Germinal center (tissue), 1 donor: Measurements from ENCODE around the gene STAMBP.

Experiments
- DNase-seq: peaks from one replicate; pipeline ENCODE4 v3.0.0; 2012; ENCODE audit warnings: mixed read lengths, low spot score

The STAMBP gene

DNA sequence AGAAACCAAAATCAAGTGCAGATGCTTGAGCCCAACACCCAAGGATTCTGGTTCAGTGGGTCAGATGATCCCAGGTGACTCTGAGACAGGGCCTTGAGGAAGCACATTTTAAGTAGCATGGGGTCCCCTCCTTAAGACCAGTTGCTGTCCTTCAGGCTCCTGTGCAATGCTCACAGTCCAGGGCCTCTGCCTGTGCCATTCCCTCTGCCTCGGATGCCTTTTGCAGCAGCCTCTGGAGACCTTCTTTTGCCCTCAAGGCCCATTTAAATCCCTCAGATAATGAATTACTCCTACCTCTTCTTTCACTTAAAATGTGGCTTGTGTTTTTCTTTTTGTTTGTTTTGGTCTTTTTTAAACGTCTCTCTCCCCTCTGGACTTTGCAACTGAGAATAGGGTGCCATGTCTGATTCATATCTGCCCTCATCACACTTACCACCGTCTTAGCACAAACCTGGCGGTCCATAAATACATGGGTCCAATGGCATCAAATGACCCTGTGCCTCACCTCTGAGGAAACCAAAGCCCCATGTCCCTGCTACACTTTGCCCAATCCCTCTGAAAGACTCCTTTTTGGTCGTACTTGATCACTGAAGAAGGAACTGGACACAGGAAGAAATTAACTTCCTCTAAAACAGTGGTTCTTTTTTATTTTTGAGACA lies 78.2 kb downstream of the STAMBP start:
- no peak for DNase-seq

DNA sequence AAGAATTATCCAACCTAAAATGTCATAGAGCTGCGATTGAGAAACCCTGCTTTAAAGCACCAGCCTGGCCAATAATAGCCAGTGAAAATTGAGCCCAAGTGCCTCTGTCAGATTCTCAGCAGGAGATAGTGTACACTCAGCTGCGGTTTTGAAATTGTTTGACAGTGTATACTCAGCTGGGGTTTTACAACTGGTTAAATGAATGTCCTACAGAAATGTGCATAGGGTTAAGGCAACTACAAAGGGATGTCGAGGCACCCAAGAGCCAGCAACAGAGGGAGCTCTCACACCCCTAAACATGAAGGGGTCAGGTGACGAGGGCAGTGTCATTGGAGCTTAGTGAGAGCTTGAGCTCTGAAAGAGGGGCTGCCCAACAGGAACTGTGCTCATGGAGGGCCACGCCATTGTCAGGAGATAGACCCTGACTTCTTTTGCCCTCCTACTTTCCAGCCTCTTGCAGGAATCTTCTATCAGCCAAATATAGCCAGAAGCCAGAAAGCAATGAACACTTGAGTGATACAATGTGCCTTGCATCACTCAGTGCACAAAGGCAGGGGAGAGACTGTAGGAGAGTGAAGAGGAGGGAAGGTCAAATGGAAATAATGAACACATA lies 79.2 kb downstream of the STAMBP start:
- peak; percentile 54 for DNase-seq

DNA sequence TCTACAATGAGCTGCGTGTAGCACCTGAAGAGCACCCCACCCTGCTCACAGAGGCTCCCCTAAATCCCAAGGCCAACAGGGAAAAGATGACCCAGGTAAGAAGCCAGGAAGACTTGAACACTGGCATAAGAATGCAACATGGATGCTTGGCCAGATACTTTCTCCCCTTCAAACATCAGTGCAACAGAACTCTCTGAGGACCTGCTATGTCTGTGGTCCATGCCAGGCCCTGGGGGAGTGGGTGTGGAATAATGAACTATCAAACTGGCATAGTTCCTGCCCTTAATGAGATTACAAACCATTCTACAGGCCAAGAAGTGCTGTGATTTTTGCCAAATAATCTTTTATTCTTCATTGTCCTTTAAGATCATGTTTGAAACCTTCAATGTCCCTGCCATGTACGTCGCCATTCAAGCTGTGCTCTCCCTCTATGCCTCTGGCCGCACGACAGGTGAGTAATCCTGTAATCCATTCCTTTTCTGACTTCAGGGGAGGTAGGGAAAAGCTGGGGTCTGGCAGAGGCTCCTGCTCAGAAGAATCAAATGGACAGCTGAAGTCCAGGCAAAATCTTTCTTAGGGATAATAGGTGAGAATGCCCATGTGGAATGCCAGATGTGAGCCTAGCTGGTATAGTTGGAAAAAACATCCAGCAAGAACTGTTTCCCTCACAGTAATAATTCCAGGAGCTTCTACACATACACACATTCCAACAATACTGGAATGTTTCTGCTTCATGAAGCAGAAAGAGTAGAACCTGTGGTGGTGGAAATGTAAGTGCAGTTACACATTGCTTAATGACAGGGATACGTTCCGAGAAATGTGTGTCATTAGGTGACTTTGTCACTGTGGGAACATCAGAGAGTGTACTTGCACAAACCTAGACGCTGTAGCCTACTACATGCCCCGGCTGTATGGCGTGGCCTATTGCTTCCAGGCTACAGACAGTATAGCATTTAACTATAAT lies 80.2 kb downstream of the STAMBP start:
- no peak for DNase-seq

DNA sequence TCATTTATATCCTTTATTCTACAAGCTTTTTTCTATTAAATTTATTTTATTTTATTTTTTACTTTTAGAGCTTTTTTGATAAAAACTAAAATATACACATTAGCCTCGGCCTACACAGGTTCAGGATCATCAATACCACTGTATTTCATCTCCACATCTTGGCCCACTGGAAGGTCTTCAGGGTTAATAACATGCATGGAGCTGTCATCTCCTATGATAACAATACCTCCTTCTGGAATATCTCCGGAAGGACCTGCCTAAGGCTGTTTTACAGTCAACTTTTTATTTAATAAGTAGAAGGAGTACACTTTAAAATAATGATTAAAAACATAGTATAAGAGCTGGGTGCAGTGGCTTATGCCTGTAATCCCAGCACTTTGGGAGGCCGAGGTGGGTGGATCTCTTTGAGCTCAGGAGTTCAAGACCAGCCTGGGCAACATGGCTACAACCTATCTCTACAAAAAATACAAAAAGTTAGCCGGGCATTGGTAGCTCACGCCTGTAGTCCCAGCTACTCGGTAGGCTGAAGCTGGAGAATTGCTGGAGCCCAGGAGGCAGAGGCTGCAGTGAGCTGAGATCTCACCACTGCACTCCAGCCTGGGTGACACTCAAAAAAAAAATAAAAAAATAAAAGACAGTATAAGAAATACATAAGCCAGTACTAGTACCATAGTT lies 82.2 kb downstream of the STAMBP start:
- DNase-seq, result no peak

DNA sequence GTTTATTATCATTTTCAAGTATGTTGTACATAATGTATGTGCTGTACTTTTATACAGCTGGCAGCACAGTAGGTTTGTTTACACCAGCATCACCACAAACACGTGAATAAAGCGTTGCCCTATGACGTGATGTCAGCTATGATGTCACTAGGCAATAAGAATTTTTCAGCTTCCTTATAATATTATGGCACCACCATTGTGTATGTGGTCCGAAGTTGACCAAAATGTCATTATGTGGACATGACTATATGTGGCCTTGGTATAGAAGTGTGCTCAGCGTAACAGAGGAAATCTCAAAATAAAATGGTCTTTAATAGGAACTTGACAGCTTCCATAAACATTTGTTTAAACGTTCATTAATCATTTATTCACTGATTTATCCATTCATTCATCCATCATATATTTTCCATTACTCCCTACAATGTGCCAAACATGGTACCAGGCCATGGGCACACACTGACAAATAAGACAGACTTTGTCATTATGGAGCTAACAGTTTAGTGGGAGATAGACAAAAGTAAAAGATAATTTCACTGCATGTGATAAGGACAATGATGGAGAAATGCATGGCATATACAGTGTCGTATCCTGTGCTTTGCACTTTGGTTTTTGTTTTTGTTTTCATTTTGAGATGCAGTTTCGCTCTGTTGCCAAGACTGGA lies 82.9 kb downstream of the STAMBP start:
- no peak for DNase-seq

DNA sequence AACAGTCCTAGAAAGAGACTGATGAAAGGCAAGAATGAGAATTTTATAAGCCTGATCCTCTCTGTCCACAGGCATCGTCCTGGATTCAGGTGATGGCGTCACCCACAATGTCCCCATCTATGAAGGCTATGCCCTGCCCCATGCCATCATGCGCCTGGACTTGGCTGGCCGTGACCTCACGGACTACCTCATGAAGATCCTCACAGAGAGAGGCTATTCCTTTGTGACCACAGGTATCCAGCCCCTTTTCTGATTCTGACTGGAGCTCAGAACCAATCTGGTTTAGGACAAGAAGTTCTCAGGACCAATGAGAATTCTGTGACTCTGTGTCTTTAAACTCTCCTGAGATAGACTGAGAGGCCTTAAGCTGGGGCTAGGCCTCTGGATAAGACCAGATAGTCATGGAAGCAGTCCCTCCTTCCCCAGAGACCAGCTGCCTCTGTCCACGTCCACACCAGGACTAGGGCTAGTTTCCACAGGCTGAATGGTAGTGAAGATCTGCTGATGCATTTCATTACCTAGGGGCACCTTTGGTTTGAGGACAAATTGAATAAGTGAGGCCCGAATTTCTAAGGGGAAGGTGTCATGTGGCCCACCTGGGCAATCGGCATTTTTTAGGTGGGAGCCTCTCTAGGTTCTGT lies 84.8 kb downstream of the STAMBP start:
- DNase-seq, result no peak

DNA sequence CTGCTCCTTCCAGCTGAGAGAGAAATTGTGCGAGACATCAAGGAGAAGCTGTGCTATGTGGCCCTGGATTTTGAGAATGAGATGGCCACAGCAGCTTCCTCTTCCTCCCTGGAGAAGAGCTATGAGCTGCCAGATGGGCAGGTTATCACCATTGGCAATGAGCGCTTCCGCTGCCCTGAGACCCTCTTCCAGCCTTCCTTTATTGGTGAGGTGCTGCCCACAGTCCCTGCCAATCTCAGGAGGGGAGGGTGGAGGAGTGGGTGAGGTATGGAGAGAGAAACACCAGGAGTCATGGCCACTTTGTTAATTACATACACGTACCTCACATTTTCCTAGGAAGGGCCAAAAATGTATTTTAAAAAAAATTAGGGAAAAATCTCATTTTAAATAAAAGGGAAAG lies 85.9 kb downstream of the STAMBP start:
- no peak for DNase-seq

DNA sequence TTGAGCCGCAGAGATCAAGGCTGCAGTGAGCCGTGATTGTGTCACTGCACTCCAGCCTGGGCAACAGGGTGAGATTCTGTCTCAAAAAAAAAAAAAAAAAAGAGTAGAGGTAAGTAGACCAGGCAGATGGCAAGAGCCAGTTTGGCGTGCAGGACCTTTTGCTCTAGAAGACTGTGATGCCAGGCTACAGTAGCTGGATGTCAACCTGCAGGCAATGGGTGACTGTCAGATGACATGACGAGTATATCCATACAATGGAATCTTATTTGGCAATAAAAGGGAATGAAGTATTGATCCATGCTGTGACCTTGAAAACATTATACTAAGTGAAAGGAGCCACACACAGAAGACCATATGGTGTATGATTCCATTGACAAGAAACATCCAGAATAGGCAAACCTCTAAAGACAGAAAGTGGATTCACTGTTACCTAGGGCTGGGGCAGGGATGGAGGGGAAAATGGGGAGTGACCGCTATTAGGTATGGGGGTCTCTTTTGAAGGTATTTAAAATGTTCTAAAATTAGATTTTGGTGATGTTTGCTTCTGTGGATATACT lies 86.8 kb downstream of the STAMBP start:
- no peak for DNase-seq

DNA sequence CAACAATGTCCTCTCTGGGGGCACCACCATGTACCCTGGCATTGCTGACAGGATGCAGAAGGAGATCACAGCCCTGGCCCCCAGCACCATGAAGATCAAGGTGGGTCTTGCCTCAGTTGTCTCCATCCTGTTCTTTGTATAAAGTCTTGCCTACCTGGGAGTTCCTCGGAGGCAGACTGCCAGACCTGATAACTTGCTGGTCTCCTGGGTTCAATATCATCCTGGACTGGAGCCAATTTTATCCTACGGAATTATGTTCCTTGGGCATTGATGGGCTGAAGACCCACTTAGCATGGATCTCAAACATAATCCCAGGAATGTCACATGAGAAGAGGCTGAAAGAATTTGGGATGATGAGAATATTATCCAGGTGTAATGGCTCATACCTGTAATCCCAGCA lies 87.9 kb downstream of the STAMBP start:
- DNase-seq, result no peak

DNA sequence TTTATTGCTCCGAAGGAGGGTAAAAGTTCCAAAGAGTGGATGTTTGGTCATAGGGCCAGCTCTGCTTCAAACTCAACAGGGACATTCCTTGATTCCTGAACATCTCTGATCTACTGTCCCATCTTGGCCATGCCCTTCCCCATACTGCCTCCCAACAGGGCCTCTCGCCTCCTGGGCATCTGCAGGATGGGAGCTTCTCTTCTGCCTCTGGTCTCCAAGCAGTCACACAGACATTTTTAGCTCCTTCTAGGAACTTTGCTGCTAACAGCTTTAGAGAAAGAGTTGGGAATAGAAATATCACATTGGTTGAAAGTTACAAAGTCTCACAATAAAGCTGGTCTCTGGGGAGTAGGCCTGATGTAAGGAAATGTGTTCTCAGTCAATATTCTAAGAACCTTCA lies 88.5 kb downstream of the STAMBP start:
- no peak for DNase-seq

DNA sequence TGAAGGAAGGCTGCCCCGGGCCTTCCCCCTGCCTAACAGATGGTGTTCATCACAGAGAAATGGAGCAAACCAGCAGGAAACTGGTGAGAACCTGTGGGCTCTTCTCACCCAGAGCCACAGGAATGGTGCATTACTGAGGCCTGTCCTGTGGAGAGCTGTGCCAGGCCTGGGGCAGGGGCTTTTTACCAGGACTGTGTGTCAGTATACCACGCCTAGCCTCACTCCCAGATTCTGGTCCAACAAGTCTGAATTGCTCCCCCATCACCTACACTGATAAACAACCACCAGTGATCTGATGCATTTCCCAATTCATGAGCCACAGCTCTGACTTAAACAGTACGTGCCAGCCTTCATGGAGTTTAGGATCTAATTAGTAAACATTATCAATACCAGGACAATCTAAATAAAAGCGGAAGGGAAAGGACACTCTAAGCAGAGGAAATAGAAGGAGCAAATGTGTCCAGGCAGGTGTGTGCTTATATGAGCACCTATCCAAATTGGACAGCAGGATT lies 89.0 kb downstream of the STAMBP start:
- no peak for DNase-seq

DNA sequence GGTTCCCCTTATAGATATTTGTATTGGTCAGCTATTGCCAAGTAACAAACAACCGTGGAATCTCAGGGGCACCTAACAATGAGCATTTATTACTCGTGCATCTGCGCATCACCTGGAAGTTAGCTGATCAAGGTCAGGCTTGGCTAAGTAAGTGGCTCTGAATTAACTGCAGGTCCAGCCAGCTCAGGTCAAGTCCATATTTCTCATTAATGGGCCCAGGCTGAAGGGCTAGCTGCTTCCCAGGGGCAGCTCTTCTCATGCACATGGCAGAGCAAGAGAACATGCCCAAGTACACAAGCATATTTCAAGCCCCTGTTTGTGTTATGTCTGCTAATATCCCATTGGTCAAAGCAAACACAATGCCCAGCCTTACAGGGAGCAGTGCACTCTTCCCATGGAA lies 90.1 kb downstream of the STAMBP start:
- DNase-seq, result no peak

DNA sequence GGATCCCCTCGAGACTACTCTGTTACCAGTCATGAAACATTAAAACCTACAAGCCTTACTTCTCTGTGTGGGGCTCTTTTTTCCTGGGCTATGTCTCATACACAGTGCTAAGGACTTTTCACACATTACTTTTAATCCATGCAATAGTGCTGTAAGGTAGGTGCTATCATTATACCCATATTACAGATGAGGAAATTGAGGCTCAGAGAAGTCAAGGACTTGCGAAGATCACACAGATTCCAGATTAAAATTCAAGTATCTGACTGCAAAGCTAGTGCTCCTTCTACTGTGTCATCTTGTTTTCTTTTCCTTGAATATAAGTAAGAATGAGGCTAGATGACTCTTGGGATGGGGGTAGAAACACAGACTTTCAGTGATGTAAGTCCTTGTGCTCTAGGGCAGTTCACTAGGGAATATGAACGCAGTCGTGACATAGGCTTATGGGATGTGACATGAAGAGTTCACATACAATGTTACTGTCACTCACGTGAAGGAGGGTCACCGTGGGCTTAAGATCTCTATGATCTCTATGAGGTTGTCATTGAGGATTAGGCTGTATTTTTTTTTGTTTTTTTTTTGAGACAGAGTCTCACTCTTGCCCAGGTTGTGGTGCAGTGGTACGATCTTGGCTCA lies 91.0 kb downstream of the STAMBP start:
- no peak for DNase-seq

DNA sequence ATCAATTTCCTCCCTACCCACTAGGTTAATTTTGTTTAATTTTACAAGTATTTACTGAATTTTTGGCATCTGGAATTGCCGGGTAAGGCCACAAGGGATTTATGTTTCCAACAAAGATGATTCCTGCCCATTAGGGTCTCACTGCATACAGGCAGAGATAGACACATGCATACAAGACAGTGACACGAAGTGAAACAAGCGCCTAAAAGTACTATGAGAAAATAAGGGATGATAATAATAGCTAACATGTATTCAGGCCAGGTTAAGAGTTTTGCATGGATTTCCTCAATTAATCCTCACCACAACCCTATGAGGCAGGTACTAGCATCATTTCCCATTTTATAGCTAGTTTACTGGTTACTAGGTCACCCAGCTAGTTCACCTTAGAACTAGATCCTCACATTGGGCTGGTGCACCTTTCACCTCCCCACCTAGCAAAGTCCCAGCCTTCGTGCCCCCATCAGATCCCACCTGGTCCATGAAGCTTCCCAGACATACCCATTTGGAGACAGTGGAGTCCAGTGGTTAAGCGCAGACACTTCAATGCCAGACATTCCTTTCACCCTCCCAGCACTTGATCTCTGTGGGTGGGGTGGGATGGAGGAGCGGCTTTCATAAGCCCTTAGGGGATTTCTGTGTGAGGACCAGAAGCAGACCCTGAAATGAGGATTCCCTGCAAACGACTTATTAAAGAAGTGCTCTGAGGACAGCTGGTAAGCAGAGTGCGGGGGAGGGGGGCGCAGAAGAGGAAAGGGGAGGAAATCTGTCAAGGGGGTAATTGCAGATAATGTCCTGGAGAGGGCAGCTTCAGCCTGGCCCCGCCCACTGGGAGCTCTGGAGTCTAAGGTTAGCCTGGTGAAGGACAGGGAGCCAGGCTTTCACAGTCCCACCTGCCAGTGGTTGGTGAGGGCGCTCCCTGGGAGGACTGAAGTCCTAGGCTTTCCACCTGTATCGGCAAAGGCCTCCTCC lies 92.1 kb downstream of the STAMBP start:
- DNase-seq, result peak; percentile 41

DNA sequence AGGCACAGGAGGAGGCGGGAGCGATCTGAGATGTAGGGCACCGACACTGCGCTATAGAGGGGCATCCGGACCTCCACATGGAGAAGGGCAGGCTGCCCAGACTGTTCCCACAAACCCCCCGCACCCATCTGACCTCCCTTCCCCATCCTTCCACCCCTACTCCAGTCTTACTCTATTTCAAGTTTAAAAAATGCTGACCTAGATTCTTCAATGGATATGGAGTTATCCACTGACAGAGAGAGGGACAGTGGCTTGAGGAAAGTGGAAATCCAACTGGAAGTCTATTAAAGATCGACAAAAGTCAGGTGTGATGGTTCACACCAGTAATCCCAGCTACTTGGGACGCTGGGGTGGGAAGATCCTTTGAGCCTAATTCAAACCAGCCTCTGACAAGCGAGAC lies 92.8 kb downstream of the STAMBP start:
- no peak for DNase-seq

DNA sequence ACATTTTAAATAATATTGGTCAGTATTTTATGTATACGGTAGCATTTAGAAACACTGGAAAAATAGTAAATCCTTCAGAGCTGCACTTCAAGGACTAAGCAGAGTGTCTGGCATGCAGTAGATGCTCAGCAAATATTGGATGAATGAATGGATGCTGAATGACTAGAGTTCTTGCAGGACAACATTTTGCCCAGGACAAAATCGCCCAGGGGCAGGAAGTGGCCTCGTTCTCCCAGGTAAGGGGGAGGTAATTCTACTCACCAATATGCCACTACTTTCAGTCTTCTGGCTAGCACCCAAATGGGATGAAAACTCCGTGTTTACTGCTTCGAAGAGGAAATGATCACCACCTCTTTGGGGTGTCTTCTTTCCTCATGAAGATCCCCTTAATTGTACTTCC lies 93.9 kb downstream of the STAMBP start:
- DNase-seq, result no peak
